GM18909 (cell line): ENCODE data around the gene BEX1.
"Not testable (repeated sequence)": the region's sequence is repeated elsewhere in the genome, so short reads cannot be mapped to it uniquely, and the experiment has no call there.

Experiments
- ATAC-seq: cut with Tn5 transposase; IDR thresholded peaks from one replicate; pipeline ENCODE4 v1.9.1; 2021; ENCODE audit warnings: mild to moderate bottlenecking; ENCODE audit not compliant: unreplicated experiment, poor library complexity

BEX1 gene

DNA sequence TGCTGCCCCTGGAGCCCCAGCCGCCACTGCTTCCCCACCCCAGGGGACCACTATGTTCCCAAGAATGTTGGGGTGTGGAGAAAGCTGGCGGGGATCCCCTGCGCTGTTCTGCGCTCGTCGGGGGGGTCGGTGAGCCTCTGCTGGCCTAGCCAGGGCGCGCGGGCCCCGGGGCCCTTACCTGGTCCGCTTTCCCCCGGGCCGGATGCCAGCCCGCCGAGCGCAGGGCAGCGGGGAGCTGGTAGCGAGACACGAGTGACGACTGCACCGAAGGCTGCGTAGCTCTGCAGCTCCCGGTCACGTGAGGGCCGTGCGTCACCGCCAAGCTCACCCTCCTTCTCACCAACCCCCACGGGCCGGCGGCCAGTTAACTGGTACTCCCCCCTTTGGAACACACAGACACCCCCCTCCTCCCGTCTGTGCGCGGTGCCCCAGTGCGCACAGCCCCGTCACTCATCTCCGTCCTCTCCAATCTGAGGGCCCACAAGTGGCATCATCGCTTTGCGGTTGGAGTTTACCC lies at the start of gene BEX1:
Gene BEX1 (minus strand): TSS at position 254 of the 517 bp plus-strand sequence. CDS start 897 bp downstream, outside the sequence.
- ATAC-seq = no peak

DNA sequence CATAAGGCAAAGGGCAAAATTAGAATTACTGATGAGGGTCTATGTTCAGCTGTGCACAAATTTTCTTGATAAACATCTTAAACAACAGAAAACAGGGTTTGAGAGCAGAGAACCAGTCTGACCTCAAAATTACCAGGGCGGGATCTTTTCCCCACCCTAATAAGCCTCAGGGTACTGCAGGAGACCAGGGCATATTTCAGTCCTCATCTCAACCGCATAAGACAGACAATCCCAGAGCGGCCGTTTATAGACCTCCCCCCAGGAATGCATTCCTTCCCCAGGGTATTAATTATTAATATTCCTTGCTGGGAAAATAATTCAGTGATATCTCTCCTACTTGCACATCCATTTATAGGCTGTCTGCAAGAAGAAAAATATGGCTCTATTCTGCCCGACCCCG lies 45.5 kb upstream of the BEX1 start:
- not testable (repeated sequence) for ATAC-seq

DNA sequence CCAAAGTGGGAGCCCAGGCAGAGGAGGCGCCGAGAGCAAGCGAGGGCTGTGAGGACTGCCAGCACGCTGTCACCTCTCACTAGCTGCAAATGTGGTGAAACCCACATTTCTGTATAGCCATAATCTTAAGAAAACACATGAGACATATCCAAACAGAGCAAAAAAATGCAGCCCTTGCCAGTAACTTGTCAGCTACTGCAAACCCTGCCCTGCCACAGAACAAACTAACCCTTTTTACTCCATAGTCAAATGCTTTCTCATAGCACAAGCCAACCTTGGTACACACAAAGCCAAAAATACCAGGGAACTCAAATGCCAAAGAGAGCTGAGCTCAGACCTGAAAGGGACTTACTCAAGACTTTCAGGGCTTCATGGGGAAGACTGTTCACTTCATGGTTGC lies 43.9 kb upstream of the BEX1 start:
- ATAC-seq = no peak

DNA sequence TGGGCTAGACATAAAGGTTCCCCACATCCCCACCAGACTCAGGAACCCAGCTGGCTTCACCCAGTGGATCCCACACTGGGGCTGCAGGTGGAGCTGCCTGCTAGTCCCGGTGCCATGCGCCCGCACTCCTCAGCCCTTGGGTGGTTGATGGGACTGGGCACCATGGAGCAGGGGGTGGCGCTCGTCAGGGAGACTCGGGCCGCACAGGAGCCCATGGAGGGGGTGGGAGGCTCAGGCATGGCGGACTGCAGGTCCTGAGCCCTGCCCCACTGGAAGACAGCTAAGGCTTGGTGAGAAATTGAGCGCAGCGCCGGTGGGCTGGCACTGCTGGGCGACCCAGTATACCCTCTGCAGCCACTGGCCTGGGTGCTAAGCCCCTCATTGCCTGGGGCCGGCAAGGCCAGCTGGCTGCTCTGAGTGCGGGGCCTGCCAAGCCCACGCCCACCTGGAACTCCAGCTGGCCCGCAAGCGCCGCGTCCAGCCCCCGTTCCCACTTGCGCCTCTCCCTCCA lies 43.3 kb upstream of the BEX1 start:
- ATAC-seq = not testable (repeated sequence)

- ATAC-seq = not testable (repeated sequence)
Observed at GRCh38 chrX:103104370-103104769, 40.4 kb upstream of the BEX1 start.

GRCh38 chrX:103103866-103104265 lies 39.9 kb upstream of the BEX1 start:
- ATAC-seq = not testable (repeated sequence)

GRCh38 chrX:103101299-103102042 lies 37.5 kb upstream of the BEX1 start:
- no peak for ATAC-seq

DNA sequence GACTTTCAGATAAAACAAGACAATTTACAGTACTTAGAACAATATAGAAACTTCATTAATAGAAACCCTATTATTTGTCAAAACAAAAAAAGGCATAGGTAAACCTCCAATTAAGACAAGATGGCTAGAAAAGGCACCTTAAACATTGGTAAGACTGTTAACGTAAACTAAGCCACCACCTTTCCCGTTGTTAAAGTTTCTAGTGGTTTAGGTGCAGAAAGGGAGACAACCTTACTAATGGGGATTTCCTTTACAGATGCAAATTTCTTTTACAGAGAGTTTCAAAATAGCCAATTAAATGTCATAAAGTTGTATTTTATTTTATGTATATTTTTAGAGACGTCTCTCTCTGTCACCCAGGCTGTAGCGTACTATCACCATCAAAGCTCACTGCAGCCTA lies 36.5 kb upstream of the BEX1 start:
- no peak for ATAC-seq

DNA sequence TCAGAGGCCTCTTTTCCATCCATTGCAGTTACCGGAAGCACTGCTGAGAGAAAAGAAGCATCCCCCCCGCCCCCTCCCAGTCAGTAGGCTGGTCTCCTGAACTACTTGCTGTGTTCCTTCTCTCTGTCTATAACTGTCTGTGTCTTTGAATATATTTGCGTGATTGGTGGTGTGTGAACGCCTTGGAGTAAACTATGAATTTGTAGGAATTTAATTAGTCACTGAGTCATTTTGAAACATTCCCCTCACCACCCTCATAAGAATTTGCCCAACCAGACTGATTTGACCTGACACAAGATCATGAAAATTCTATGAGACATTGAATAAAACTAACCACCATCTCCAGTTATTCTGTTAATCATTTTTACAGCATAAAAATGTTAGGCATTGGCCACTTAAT lies 35.7 kb upstream of the BEX1 start:
- ATAC-seq = no peak

GRCh38 chrX:103098488-103098887 lies 34.5 kb upstream of the BEX1 start:
- no peak for ATAC-seq

DNA sequence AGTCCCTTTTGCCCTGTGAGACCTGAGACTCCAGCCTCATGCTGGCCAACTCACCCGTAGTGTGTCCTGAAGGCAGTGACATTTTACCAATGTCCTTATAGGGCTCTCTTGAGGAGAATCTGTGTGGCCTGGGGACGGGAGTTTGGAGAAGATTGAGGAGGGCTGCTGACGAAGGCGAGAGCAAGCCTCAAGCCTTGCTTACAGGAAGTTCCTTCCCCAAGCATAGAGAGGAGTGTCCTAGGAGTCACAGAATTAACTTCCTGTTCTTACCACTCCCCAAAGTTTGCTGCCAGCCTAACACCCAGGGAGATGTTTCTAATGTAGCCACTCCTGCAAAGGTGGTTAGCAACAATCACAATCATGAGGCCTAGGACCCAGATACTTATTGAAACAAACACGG lies 29.0 kb upstream of the BEX1 start, which contains the start of gene NXF3:
Gene NXF3 (minus strand): TSS at position 202 of the 400 bp plus-strand sequence. CDS start 120 bp downstream, at position 82.
- no peak for ATAC-seq

GRCh38 chrX:103081051-103081450 lies 17.1 kb upstream of the BEX1 start:
- no peak for ATAC-seq

GRCh38 chrX:103073467-103073866 lies 9.5 kb upstream of the BEX1 start:
- ATAC-seq = no peak

DNA sequence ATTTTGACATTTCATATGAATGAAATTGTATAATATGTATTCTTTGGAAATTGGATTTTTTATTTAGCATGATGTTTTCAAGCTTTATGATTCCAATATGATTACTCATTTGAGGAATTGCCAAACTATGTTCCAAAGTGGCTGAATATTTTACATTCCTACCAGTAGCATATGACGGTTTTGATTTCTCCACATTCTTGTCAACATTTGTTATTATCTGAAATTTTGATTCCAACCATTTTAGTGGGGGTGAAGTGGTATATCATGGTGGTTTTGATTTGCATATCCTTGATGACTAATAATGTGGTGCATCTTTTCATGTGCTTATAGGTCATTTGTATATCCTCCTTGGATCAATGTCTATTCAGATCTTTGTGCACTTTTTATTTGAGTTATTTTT lies 2.6 kb upstream of the BEX1 start:
- ATAC-seq = no peak

DNA sequence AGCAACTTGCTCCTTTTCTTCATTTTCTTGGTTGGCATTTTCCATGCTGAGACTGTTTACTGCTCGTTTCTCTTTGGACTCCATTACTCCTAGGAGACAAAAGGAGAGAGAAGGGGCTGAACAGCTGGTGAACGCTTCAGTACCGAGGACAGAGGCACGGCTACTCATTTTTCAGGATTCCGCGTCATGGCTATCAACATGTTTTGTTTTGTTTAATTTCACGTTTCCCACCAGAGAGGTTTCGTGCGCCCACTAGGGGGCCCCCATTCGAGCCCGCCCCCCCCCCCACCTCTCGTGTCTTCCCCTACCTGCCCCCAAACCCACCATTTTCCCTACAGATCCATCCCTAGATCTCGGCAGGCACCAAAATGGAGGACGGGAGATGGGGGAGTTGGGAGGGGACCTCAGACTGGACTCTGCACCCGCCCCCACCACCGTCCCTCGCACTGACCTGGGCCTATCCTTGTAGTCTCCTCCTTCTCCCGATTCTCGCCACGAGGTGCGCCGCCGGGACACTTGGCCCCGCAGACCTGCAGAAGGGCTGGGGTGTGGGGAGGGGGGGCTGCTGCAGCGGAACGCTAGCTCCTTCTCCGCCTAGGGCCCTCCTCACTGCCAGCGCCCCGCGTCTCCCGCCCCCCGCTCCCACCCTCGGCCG lies 653 bp downstream of the BEX1 start:
- no peak for ATAC-seq

- no peak for ATAC-seq
Observed at GRCh38 chrX:103061486-103061885, 2.5 kb downstream of the BEX1 start.

GRCh38 chrX:103056902-103057301 lies 7.1 kb downstream of the BEX1 start:
- ATAC-seq = no peak

- no peak for ATAC-seq
Observed at GRCh38 chrX:103052625-103053024, 11.3 kb downstream of the BEX1 start.

DNA sequence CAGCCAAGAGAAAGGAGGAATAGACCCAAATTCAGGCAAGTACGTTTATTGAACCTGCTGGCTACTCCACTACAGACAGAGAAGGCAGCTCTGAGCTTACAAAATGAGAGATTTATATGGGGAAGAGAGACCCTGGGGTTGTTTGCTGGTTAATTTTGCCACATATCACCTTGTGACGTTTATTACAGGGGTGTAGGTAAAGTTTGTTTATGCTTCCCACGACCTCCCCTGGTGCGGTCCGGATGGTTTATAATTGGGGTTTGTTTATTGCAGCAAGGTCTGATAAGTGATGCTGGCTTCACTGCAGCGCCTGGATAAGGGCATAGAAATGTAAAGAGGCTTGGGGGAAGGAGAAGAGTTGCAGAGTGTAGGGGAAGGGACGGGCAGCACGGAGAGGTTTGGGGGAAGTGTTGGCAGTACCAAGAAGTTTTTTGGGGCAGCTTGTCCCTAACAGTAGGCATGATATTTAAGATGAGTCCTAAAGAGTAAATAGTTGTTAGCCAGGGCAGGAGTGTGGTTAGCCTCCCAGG lies 12.6 kb downstream of the BEX1 start:
- no peak for ATAC-seq

DNA sequence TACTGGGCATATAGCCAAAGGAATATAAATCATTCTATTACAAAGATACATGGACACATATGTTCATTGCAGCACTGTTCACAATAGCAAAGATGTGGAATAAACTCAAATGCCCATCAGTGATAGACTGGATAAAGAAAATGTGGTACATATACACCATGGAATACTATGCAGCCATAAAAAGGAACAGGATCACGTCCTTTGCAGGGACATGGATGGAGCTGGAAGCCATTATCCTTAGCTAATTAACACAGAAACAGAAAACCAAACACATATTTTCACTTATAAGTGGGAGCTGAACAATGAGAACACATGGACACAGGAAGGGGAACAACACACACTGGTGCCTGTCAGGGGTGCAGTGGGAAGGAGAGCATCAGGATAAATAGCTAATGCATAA lies 30.6 kb downstream of the BEX1 start:
- ATAC-seq = not testable (repeated sequence)

DNA sequence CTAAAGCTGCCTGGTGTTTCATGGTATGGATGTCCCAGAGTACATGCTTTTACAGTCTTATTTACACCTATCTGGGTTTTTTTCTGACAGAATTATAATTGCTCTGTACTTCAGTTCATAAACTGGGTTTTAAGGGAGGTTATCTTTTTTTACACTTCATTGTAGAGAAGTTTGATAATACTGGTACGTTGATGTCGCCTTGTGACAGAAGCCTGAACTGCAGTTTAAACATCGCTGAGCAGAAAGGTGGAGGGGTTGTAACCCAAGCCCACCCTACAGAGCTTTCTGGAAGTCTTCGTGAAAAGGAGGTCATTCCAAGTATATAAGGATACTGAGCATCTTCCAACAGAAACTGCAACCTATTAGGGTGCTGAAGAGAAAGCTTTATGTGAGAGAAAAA lies 46.4 kb downstream of the BEX1 start:
- no peak for ATAC-seq
